ENCODE results near the gene PACRG.

The PACRG gene

GRCh38 chr6:163123098-163123497 is 395.3 kb downstream of the PACRG start:
- TF ChIP-seq FOXM1 (IDR thresholded peaks at IDR 0.05; ENCODE audit: borderline replicate concordance, low read depth) (no peak), EGR1 (IDR thresholded peaks at IDR 0.05) (no peak), USF1 (IDR thresholded peaks at IDR 0.05) (no peak), NFIC (IDR thresholded peaks at IDR 0.05) (no peak), YY1 (IDR thresholded peaks at IDR 0.05; ENCODE audit: low read depth) (no peak), MAX (IDR thresholded peaks at IDR 0.05) (no peak), TEAD4 (IDR thresholded peaks at IDR 0.05) (no peak), REST (IDR thresholded peaks at IDR 0.05; ENCODE audit: low read depth) (no peak), CREB1 (IDR thresholded peaks at IDR 0.05; ENCODE audit: low read depth) (no peak), CEBPB (IDR thresholded peaks at IDR 0.05) (no peak), RAD21 (IDR thresholded peaks at IDR 0.05; ENCODE audit: low read depth) (no peak), TAF1 (IDR thresholded peaks at IDR 0.05; ENCODE audit: low read depth) (no peak)

GRCh38 chr6:163126741-163127140 is 399.0 kb downstream of the PACRG start:
- TF ChIP-seq TCF12 (IDR thresholded peaks at IDR 0.05; ENCODE audit: low read depth), result no peak
- TF ChIP-seq TEAD4 (IDR thresholded peaks at IDR 0.05), result no peak
- no peak for TF ChIP-seq NFIC (IDR thresholded peaks at IDR 0.05)
- no peak for TF ChIP-seq TAF1 (IDR thresholded peaks at IDR 0.05; ENCODE audit: low read depth)
- TF ChIP-seq CEBPB (IDR thresholded peaks at IDR 0.05), result no peak
- no peak for TF ChIP-seq YY1 (IDR thresholded peaks at IDR 0.05; ENCODE audit: low read depth)
- no peak for TF ChIP-seq EP300 (IDR thresholded peaks at IDR 0.05; ENCODE audit: borderline replicate concordance)
- no peak for TF ChIP-seq REST (IDR thresholded peaks at IDR 0.05; ENCODE audit: low read depth)
- no peak for TF ChIP-seq USF1 (IDR thresholded peaks at IDR 0.05)
- TF ChIP-seq FOXM1 (IDR thresholded peaks at IDR 0.05; ENCODE audit: borderline replicate concordance, low read depth), result no peak
- no peak for TF ChIP-seq MAX (IDR thresholded peaks at IDR 0.05)
- TF ChIP-seq EGR1 (IDR thresholded peaks at IDR 0.05), result no peak
- no peak for TF ChIP-seq RAD21 (IDR thresholded peaks at IDR 0.05; ENCODE audit: low read depth)

- TF ChIP-seq TCF12 (IDR thresholded peaks at IDR 0.05; ENCODE audit: low read depth), result no peak
Observed at GRCh38 chr6:163127587-163127986, 399.8 kb downstream of the PACRG start.

GRCh38 chr6:163128324-163128723 is 400.6 kb downstream of the PACRG start:
- TF ChIP-seq FOXM1 (IDR thresholded peaks at IDR 0.05; ENCODE audit: borderline replicate concordance, low read depth) (no peak), CREB1 (IDR thresholded peaks at IDR 0.05; ENCODE audit: low read depth) (no peak), MAX (IDR thresholded peaks at IDR 0.05) (no peak), CEBPB (IDR thresholded peaks at IDR 0.05) (no peak), REST (IDR thresholded peaks at IDR 0.05; ENCODE audit: low read depth) (no peak), TAF1 (IDR thresholded peaks at IDR 0.05; ENCODE audit: low read depth) (no peak), NFIC (IDR thresholded peaks at IDR 0.05) (no peak), TEAD4 (IDR thresholded peaks at IDR 0.05) (no peak), YY1 (IDR thresholded peaks at IDR 0.05; ENCODE audit: low read depth) (no peak), EGR1 (IDR thresholded peaks at IDR 0.05) (no peak), EP300 (IDR thresholded peaks at IDR 0.05; ENCODE audit: borderline replicate concordance) (no peak), RAD21 (IDR thresholded peaks at IDR 0.05; ENCODE audit: low read depth) (no peak), USF1 (IDR thresholded peaks at IDR 0.05) (no peak), TCF12 (IDR thresholded peaks at IDR 0.05; ENCODE audit: low read depth) (no peak), ZBTB7A (IDR thresholded peaks at IDR 0.05; ENCODE audit: low read depth) (no peak)

All from Ishikawa (cell line).